Measurements from ENCODE around the gene SLC25A23. TPM values are rescaled to one million over a fixed set of nuclear protein-coding genes. Genes with fewer than 3 reads are reported as not detected.
A peak's percentile ranks its signal among the peaks of the same experiment; 100 is the strongest.

The SLC25A23 gene
- polyA plus RNA-seq, 2 of the 4 experiments (the other 2 are of a cell fraction) = 3.3 to 18.2 TPM

- H3K4me2 ChIP-seq = no peak overlapping the region
- FAIRE-seq (no peak), ATAC-seq (no peak), DNase-seq (ENCODE audit: low read depth in 1 of 2, low spot score in 1 of 2) (no peak)
- TF ChIP-seq, protein P1, sequence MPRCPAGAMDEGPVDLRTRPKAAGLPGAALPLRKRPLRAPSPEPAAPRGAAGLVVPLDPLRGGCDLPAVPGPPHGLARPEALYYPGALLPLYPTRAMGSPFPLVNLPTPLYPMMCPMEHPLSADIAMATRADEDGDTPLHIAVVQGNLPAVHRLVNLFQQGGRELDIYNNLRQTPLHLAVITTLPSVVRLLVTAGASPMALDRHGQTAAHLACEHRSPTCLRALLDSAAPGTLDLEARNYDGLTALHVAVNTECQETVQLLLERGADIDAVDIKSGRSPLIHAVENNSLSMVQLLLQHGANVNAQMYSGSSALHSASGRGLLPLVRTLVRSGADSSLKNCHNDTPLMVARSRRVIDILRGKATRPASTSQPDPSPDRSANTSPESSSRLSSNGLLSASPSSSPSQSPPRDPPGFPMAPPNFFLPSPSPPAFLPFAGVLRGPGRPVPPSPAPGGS (IDR thresholded peaks at IDR 0.05) = no peak
- H3K4me3 ChIP-seq = no peak overlapping the region
- ChIA-PET POLR2A (no interaction called here), CTCF (no interaction called here)
- no peaks in the 10 kb centered on the region for H3K9me3 ChIP-seq
- 92% methylated on average over 39 of the region's 42 CpGs for WGBS (ENCODE audit: missing lambda C conversion rate)
- H3K4me1 ChIP-seq = no peaks in the 10 kb centered on the region
- no peak overlapping the region for H3K27ac ChIP-seq
These were observed 45.6 kb downstream of the SLC25A23 start for GRCh38 chr19:6413721-6414643.

- 95% methylated on average over 10 of the region's 10 CpGs for WGBS (ENCODE audit: missing lambda C conversion rate)
- no peak for TF ChIP-seq MYC (IDR thresholded peaks at IDR 0.05; ENCODE audit: borderline replicate concordance, low read length)
- TF ChIP-seq CHD4 (IDR thresholded peaks at IDR 0.05; ENCODE audit: borderline replicate concordance) = no peak
- FAIRE-seq (no peak), DNase-seq (ENCODE audit: low read depth in 1 of 2, low spot score in 1 of 2) (no peak), ATAC-seq (no peak)
- H3K4me3 ChIP-seq = no peak overlapping the region
- H3K4me2 ChIP-seq = no peak overlapping the region
- H3K4me1 ChIP-seq = no peaks in the 10 kb centered on the region
- CTCF ChIA-PET = no interaction called here
- H3K27ac ChIP-seq = no peak overlapping the region
- POLR2A ChIA-PET = no interaction called here
- H3K9me3 ChIP-seq = no peaks in the 10 kb centered on the region
These were observed 46.3 kb downstream of the SLC25A23 start for GRCh38 chr19:6413291-6413690.

DNA sequence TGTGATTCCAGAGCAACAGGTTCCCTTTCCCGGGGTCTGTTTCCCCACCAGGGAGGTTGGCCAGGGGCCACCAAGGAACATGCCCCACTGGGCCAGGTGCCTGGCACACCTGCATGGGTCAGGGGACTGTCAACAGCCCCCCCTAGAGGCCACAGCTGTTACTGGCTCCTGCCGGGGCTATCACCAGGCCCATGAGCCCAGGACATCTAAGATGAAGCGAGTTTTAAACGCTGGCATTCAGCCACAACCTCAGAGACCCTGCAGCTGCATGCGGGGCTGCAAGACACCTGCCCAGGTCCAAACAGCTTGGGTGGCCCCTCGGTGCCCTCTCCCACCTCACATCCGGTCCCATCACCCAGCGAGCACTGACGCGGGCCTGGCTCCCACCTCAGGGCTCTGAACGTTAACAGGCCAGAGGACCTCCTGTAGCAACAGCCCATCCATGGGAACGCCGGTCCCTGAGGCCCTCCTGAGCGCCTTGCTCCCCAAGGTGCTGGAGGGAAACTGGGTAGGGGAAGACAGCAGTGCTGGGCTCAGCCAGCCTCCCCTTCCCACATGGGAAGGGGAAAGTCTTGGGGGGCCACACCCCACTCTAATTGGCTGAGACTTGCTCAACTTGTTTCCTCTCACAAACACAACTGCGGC is 47.0 kb downstream of the SLC25A23 start:
- H3K9me3 ChIP-seq = no peaks in the 10 kb centered on the region
- no peaks in the 10 kb centered on the region for H3K4me1 ChIP-seq
- DNase-seq (ENCODE audit: low read depth in 1 of 2, low spot score in 1 of 2) (peak in 1 of 2 experiments; percentile 31), FAIRE-seq (no peak), ATAC-seq (peak; percentile 67 to 73; a peak in 4 of 6 replicates)
- no peak overlapping the region for H3K27ac ChIP-seq
- no peak overlapping the region for H3K4me2 ChIP-seq
- H3K4me3 ChIP-seq = no peak overlapping the region
- ChIA-PET CTCF (interaction anchor here (1.1 to 1.3 kb wide), 2 partner anchors 8 to 33 kb away, joined by 4 read pairs; no protein-coding TSS in a partner anchor), POLR2A (no interaction called here)
- no peak for TF ChIP-seq ZSCAN20 (CRISPR knock-in tag; IDR thresholded peaks at IDR 0.05)
- peak; percentile 26; the same call in 1 of the 3 replicates for TF ChIP-seq CTCF (IDR thresholded peaks at IDR 0.05)
- WGBS (ENCODE audit: missing lambda C conversion rate) = 89% methylated on average over 9 of the region's 15 CpGs

DNA sequence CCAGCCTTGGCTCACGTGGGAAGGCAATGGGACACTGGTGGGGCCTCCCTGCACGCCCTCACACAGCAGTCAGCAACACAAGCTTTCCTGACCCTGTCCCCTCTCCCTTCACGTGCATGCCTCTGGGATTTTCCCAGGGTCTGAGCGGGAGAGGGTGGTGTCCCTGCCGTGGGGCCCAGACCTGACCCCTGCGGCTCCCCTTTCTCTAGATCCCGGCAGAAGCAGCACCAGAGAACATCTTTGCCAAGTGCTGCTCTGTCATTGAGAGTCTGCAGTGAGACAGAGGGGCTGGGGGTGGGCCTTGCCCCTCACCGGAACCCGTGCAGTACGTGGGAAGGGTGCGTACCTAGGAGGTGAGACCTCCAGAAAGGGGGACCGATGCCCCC is 47.5 kb downstream of the SLC25A23 start:
- FAIRE-seq (no peak), ATAC-seq (peak; percentile 15 to 34; a peak in 3 of 6 replicates), DNase-seq (ENCODE audit: low read depth in 1 of 2, low spot score in 1 of 2) (no peak)
- no peak overlapping the region for H3K27ac ChIP-seq
- TF ChIP-seq ATOH8 (CRISPR knock-in tag; IDR thresholded peaks at IDR 0.05; ENCODE audit: low read depth) = no peak
- no peak for TF ChIP-seq CHD4 (IDR thresholded peaks at IDR 0.05; ENCODE audit: borderline replicate concordance)
- 0 out of 2 replicates have a peak, but pooled peaks have one; percentile 74 for TF ChIP-seq POLR2AphosphoS2 (conservative IDR thresholded peaks at IDR 0.05; ENCODE audit: low read length)
- no peak for TF ChIP-seq E2F6 (IDR thresholded peaks at IDR 0.05; ENCODE audit: borderline replicate concordance, low read depth)
- TF ChIP-seq CBX2 (IDR thresholded peaks at IDR 0.05; ENCODE audit: borderline replicate concordance, low read depth) = no peak
- TF ChIP-seq SREBF2 (IDR thresholded peaks at IDR 0.05) = no peak
- no peak for TF ChIP-seq MAFK (IDR thresholded peaks at IDR 0.05; ENCODE audit: partially characterized antibody)
- no peak overlapping the region for H3K4me2 ChIP-seq
- CTCF ChIA-PET = interaction anchor here (1.1 to 1.3 kb wide), 2 partner anchors 8 to 33 kb away, joined by 4 read pairs; no protein-coding TSS in a partner anchor
- H3K9me3 ChIP-seq = no peaks in the 10 kb centered on the region
- POLR2A ChIA-PET = no interaction called here
- H3K4me3 ChIP-seq = no peak overlapping the region
- 81% methylated on average over 10 of the region's 12 CpGs for WGBS (ENCODE audit: missing lambda C conversion rate)
- H3K4me1 ChIP-seq = no peaks in the 10 kb centered on the region
